ENCODE measurements around the gene RNPEPL1. TPM values are rescaled to one million over a fixed set of nuclear protein-coding genes. Genes with fewer than 3 reads are reported as not detected.

Gene RNPEPL1, protein sequence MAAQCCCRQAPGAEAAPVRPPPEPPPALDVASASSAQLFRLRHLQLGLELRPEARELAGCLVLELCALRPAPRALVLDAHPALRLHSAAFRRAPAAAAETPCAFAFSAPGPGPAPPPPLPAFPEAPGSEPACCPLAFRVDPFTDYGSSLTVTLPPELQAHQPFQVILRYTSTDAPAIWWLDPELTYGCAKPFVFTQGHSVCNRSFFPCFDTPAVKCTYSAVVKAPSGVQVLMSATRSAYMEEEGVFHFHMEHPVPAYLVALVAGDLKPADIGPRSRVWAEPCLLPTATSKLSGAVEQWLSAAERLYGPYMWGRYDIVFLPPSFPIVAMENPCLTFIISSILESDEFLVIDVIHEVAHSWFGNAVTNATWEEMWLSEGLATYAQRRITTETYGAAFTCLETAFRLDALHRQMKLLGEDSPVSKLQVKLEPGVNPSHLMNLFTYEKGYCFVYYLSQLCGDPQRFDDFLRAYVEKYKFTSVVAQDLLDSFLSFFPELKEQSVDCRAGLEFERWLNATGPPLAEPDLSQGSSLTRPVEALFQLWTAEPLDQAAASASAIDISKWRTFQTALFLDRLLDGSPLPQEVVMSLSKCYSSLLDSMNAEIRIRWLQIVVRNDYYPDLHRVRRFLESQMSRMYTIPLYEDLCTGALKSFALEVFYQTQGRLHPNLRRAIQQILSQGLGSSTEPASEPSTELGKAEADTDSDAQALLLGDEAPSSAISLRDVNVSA
- 20.1 and 20.4 TPM in 2 replicates for total RNA-seq (2013; cell fraction: nucleolus; rRNA removed)
- total RNA-seq (2014; rRNA removed) (18.1 and 21.6 TPM in 2 replicates), total RNA-seq (2014; rRNA removed; fragmentation: Illumina TruSeq; extraction: Trizol) (5.4 and 6.2 TPM in 2 replicates), total RNA-seq (2021) (49.5 and 53.5 TPM in 2 replicates), polyA plus RNA-seq (2011; rRNA removed) (2.2 and 5.4 TPM in 2 replicates), polyA plus RNA-seq (2014; fragmentation: Illumina TruSeq; extraction: Trizol) (1.1 and 6.7 TPM in 2 replicates), polyA plus RNA-seq (2014; fragmentation: Nextera tagmentation; extraction: Ambion mirVana) (1 to 10 TPM in 1 of 2 experiments, under 1 TPM in 1; 0.24 to 1.2 TPM), polyA plus RNA-seq (2014; rRNA removed) (32.0 and 42.9 TPM in 2 replicates), polyA plus RNA-seq (2016; fragmentation: Nextera tagmentation; extraction: Ambion mirVana) (1 to 10 TPM; 6.9 to 9.6 TPM), polyA minus RNA-seq (2011; rRNA and poly(A)+ RNA removed) (8.1 and 20.4 TPM in 2 replicates), Bru-seq, nascent RNA (percentile 54 among the genes with signal in this experiment), BruChase-seq, experiment 1, labeled RNA remaining after a 6-hour chase (percentile 61 among the genes with signal in this experiment), BruChase-seq, experiment 2, labeled RNA remaining after a 2-hour chase (percentile 54 among the genes with signal in this experiment)
- polyA plus RNA-seq (2011; ENCODE audit: low read depth): 13.5 TPM
- polyA plus RNA-seq (2011; cell fraction: cytosol; rRNA removed): 16.9 and 21.7 TPM in 2 replicates
- polyA plus RNA-seq (2011; cell fraction: nucleus; rRNA removed): 81.1 and 82.2 TPM in 2 replicates
- 34.1 and 38.3 TPM in 2 replicates for polyA plus RNA-seq (2012)
- polyA minus RNA-seq (2011; cell fraction: cytosol; rRNA and poly(A)+ RNA removed): 23.8 and 30.4 TPM in 2 replicates
- 12.5 and 29.9 TPM in 2 replicates for polyA minus RNA-seq (2011; cell fraction: nucleus; rRNA and poly(A)+ RNA removed)
- long read RNA-seq, experiment 1, full-length matches to known transcripts: 1 of 4 reads
- long read RNA-seq, experiment 1, partial matches to known transcripts: 2 of 4 reads
- long read RNA-seq, experiment 1, other reads (novel, unspliced or antisense): 1 of 4 reads
- long read RNA-seq, experiment 2, partial matches to known transcripts: 0 of 1 reads
- long read RNA-seq, experiment 2, other reads (novel, unspliced or antisense): 1 of 1 reads

DNA sequence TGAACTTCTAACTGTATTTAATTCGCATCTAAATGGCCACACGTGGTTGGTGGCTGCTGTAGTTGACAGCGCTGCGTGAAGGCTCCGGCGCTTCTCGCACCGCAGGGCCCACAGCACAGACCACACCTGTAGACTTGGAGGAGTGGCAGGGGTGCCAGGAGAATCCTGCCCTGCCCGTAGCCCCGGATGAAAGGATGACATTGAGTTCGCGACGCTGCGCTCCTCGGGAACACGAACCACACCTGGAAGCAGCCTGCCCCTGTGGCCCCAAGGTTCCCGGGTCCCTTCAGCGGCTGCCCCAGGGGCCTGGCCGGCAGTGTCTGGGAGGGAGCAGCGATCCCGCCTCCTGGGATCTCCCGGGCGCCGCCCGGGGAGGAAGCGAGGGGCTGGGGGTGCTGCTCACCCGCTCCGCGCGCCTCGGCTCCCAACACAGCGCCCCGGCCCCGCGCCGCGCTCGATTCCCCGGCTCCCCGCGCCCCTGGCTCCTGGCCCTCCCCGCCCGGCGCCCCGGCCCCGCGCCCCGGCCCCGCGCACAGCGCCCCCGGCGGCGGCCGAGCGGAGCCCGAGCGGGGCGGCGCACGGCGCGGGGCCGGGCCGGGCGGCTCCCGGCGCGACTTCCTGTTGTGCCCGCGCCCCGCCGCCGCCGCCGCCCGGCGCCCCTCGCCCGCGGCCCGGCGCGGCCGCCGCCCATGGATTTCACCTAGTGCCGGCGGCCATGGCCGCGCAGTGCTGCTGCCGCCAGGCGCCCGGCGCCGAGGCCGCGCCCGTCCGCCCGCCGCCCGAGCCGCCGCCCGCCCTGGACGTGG lies at the start of gene RNPEPL1:
Gene RNPEPL1 (plus strand): TSS at position 613 of the 806 bp plus-strand sequence. CDS start 103 bp downstream, at position 716.
- Histone ChIP-seq H3K4me3 (peak within 1 kb of the TSS; percentile 96), H4K20me1 (ENCODE audit: control insufficient read depth, insufficient read depth) (no peaks in the 10 kb centered on the region; the same call in 1 of the 2 replicates), H3K4me2 (ENCODE audit: control insufficient read depth, insufficient read depth) (peak within 1 kb of the TSS; percentile 98), H3K27me3 (replicated peaks in 1 of 2; ENCODE audit: control insufficient read depth in 2 of 2, insufficient read depth in 2 of 2, low read length in 1 of 2) (no peaks in the 10 kb centered on the region), H3K27ac (ENCODE audit: control insufficient read depth, insufficient read depth) (peak within 1 kb of the TSS; percentile 68), H3K4me1 (ENCODE audit: control insufficient read depth, insufficient read depth, low read length) (peaks cover 47% of the 10 kb centered on the region), H3K9ac (ENCODE audit: control insufficient read depth, insufficient read depth, low read length) (peak within 1 kb of the TSS; percentile 75), H3K79me2 (ENCODE audit: control insufficient read depth, insufficient read depth, low read length) (peaks cover 38% of the 10 kb centered on the region), H2AFZ (ENCODE audit: control insufficient read depth, low read depth, low read length) (peak within 1 kb of the TSS; percentile 51), H3K9me3 (replicated peaks; ENCODE audit: control insufficient read depth, insufficient read depth, low read length) (no peaks in the 10 kb centered on the region), H3K36me3 (ENCODE audit: control insufficient read depth in 2 of 2, insufficient read depth in 2 of 2, low read length in 1 of 2) (peaks cover 0 to 3% of the 10 kb centered on the region in 2 experiments; a peak in 1 of 4 replicates)
- FAIRE-seq (no peak), ATAC-seq (peak; percentile 6), DNase-seq (ENCODE audit: low read depth, low spot score) (no peak)
- POLR2A ChIA-PET: interaction anchor here (1.5 to 7.8 kb wide), 2 partner anchors 18 kb away, joined by 9 to 233 read pairs; partner anchors contain the start of gene CAPN10
- intact Hi-C loops (cut with micrococcal nuclease; ENCODE audit: unreplicated experiment): loop anchor here (5.0 kb wide), 1 partner anchor 56 kb away; no protein-coding TSS in a partner anchor
- no TSS peak for BruUV-seq (replicated peaks)
- CTCF ChIA-PET: interaction anchor here (0.6 to 7.8 kb wide), 4 partner anchors 12 to 54 kb away, joined by 3 to 196 read pairs (median 14); partner anchors contain the start of gene CAPN10
- RAD21 ChIA-PET (ENCODE audit: unreplicated experiment): interaction anchor here (1.7 to 11.7 kb wide), 2 partner anchors 16 to 19 kb away, joined by 7 to 206 read pairs; partner anchors contain the start of gene CAPN10
- in situ Hi-C loops (cut with MboI): no loop called here
- SMC1A ChIA-PET (ENCODE audit: uncharacterized antibody, unreplicated experiment): interaction anchor here (1.0 to 12.1 kb wide), 5 partner anchors 11 to 18 kb away, joined by 3 to 124 read pairs (median 6); partner anchors contain the start of gene CAPN10
- WGBS (ENCODE audit: insufficient coverage, insufficient replicate concordance, low lambda C conversion rate, missing lambda C conversion rate): under 1% methylated on average over 31 of the region's 106 CpGs
- peak; percentile 50; the same call in 1 of the 2 replicates for TF ChIP-seq GATAD2B (conservative IDR thresholded peaks at IDR 0.05; ENCODE audit: low read depth)
- no peak for TF ChIP-seq NFIC (IDR thresholded peaks at IDR 0.05; ENCODE audit: low read depth, low read length)
- TF ChIP-seq, protein P1, sequence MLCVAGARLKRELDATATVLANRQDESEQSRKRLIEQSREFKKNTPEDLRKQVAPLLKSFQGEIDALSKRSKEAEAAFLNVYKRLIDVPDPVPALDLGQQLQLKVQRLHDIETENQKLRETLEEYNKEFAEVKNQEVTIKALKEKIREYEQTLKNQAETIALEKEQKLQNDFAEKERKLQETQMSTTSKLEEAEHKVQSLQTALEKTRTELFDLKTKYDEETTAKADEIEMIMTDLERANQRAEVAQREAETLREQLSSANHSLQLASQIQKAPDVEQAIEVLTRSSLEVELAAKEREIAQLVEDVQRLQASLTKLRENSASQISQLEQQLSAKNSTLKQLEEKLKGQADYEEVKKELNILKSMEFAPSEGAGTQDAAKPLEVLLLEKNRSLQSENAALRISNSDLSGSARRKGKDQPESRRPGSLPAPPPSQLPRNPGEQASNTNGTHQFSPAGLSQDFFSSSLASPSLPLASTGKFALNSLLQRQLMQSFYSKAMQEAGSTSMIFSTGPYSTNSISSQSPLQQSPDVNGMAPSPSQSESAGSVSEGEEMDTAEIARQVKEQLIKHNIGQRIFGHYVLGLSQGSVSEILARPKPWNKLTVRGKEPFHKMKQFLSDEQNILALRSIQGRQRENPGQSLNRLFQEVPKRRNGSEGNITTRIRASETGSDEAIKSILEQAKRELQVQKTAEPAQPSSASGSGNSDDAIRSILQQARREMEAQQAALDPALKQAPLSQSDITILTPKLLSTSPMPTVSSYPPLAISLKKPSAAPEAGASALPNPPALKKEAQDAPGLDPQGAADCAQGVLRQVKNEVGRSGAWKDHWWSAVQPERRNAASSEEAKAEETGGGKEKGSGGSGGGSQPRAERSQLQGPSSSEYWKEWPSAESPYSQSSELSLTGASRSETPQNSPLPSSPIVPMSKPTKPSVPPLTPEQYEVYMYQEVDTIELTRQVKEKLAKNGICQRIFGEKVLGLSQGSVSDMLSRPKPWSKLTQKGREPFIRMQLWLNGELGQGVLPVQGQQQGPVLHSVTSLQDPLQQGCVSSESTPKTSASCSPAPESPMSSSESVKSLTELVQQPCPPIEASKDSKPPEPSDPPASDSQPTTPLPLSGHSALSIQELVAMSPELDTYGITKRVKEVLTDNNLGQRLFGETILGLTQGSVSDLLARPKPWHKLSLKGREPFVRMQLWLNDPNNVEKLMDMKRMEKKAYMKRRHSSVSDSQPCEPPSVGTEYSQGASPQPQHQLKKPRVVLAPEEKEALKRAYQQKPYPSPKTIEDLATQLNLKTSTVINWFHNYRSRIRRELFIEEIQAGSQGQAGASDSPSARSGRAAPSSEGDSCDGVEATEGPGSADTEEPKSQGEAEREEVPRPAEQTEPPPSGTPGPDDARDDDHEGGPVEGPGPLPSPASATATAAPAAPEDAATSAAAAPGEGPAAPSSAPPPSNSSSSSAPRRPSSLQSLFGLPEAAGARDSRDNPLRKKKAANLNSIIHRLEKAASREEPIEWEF (IDR thresholded peaks at IDR 0.05; ENCODE audit: insufficient replicate concordance, low read depth, low read length): no peak
- TF ChIP-seq, protein P2, sequence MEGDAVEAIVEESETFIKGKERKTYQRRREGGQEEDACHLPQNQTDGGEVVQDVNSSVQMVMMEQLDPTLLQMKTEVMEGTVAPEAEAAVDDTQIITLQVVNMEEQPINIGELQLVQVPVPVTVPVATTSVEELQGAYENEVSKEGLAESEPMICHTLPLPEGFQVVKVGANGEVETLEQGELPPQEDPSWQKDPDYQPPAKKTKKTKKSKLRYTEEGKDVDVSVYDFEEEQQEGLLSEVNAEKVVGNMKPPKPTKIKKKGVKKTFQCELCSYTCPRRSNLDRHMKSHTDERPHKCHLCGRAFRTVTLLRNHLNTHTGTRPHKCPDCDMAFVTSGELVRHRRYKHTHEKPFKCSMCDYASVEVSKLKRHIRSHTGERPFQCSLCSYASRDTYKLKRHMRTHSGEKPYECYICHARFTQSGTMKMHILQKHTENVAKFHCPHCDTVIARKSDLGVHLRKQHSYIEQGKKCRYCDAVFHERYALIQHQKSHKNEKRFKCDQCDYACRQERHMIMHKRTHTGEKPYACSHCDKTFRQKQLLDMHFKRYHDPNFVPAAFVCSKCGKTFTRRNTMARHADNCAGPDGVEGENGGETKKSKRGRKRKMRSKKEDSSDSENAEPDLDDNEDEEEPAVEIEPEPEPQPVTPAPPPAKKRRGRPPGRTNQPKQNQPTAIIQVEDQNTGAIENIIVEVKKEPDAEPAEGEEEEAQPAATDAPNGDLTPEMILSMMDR (IDR thresholded peaks at IDR 0.05 in 2 of 3, conservative IDR thresholded peaks at IDR 0.05 in 1 of 3; ENCODE audit: control insufficient read depth in 2 of 3, extremely low read depth in 1 of 3, insufficient read depth in 1 of 3, low read depth in 3 of 3, low read length in 3 of 3): peak in 1 of 3 experiments; percentile 13; a peak in 1 of 6 replicates

Measured in GM12878 (cell line).